ENCODE results near the gene ZYG11A. TPM values are rescaled to one million over a fixed set of nuclear protein-coding genes. Genes with fewer than 3 reads are reported as not detected.

ZYG11A gene
- total RNA-seq, 5 donors from 2014 or later (not counting 1 experiment from before 2014, with no cell fraction given): 0.09 to 0.15 (median 0.09) TPM

- H3K27me3 Mint-ChIP-seq: no peaks in the 10 kb centered on the region
- H3K27ac Mint-ChIP-seq: no peak overlapping the region
- CTCF ChIA-PET: no interaction called here
- no peak overlapping the region for H3K4me3 Mint-ChIP-seq
- no peaks in the 10 kb centered on the region for H3K9me3 ChIP-seq
- H3K36me3 ChIP-seq (ENCODE audit: control insufficient read depth in 2 of 2, extremely low read depth in 1 of 2, insufficient read depth in 1 of 2, low read length in 1 of 2): no peaks in the 10 kb centered on the region
- DNase-seq: no peak
- no peaks in the 10 kb centered on the region for H3K36me3 Mint-ChIP-seq
- no peak for ATAC-seq (replicated peaks in 1 of 4)
- H3K9me3 Mint-ChIP-seq: peaks cover 0 to under 1% (median 0%) of the 10 kb centered on the region in 3 donors
- no peaks in the 10 kb centered on the region for H3K4me1 ChIP-seq (ENCODE audit: control insufficient read depth in 1 of 2, extremely low read depth in 1 of 2, insufficient read depth in 2 of 2, low read length in 2 of 2)
- no CpG with 5 or more reads among the region's 4 CpGs for WGBS (ENCODE audit: insufficient coverage)
- no peaks in the 10 kb centered on the region for H3K4me1 Mint-ChIP-seq
- POLR2A ChIA-PET: interaction anchor here in 1 of 2 donors (0.7 kb wide), 1 partner anchor 408 kb away, joined by 3 read pairs; no protein-coding TSS in a partner anchor
- no peak overlapping the region for H3K4me3 ChIP-seq (ENCODE audit: control insufficient read depth in 1 of 2, extremely low read depth in 1 of 2, low read length in 1 of 2)
- no peaks in the 10 kb centered on the region for H3K27me3 ChIP-seq (replicated peaks in 1 of 2; ENCODE audit: control insufficient read depth in 2 of 2, extremely low read depth in 1 of 2, insufficient read depth in 2 of 2, low read length in 1 of 2)
- no peak overlapping the region for H3K27ac ChIP-seq (ENCODE audit: low read length)
Observed at GRCh38 chr1:52887483-52887882, 44.9 kb downstream of the ZYG11A start.

GRCh38 chr1:52892424-52893215, 50.1 kb downstream of the ZYG11A start:
- H3K4me1 Mint-ChIP-seq: no peaks in the 10 kb centered on the region
- H3K27me3 Mint-ChIP-seq: no peaks in the 10 kb centered on the region
- ChIA-PET POLR2A (no interaction called here), CTCF (interaction anchor here in 1 of 2 donors (0.7 kb wide), 1 partner anchor 1164 kb away, joined by 4 read pairs; no protein-coding TSS in a partner anchor)
- H3K9me3 ChIP-seq: no peaks in the 10 kb centered on the region
- peaks cover 20% of the 10 kb centered on the region for H3K36me3 Mint-ChIP-seq
- no peaks in the 10 kb centered on the region for H3K27me3 ChIP-seq (replicated peaks in 1 of 2; ENCODE audit: control insufficient read depth in 2 of 2, extremely low read depth in 1 of 2, insufficient read depth in 2 of 2, low read length in 1 of 2)
- no peak overlapping the region for H3K27ac Mint-ChIP-seq
- H3K4me3 ChIP-seq (ENCODE audit: control insufficient read depth in 1 of 2, extremely low read depth in 1 of 2, low read length in 1 of 2): no peak overlapping the region
- peaks cover 0 to 13% of the 10 kb centered on the region in 2 donors for H3K36me3 ChIP-seq (ENCODE audit: control insufficient read depth in 2 of 2, extremely low read depth in 1 of 2, insufficient read depth in 1 of 2, low read length in 1 of 2)
- H3K4me3 Mint-ChIP-seq: no peak overlapping the region
- WGBS (ENCODE audit: insufficient coverage): 95% methylated on average over 4 of the region's 5 CpGs
- H3K27ac ChIP-seq (ENCODE audit: low read length): no peak overlapping the region
- DNase-seq: no peak
- H3K4me1 ChIP-seq (ENCODE audit: control insufficient read depth in 1 of 2, extremely low read depth in 1 of 2, insufficient read depth in 2 of 2, low read length in 2 of 2): no peaks in the 10 kb centered on the region
- ATAC-seq (replicated peaks in 1 of 4): no peak
- H3K9me3 Mint-ChIP-seq: no peaks in the 10 kb centered on the region

- ChIA-PET CTCF (no interaction called here), POLR2A (no interaction called here)
- no peaks in the 10 kb centered on the region for H3K9me3 Mint-ChIP-seq
- no peaks in the 10 kb centered on the region for H3K27me3 ChIP-seq (replicated peaks in 1 of 2; ENCODE audit: control insufficient read depth in 2 of 2, extremely low read depth in 1 of 2, insufficient read depth in 2 of 2, low read length in 1 of 2)
- no peaks in the 10 kb centered on the region for H3K4me1 ChIP-seq (ENCODE audit: control insufficient read depth in 1 of 2, extremely low read depth in 1 of 2, insufficient read depth in 2 of 2, low read length in 2 of 2)
- H3K27ac Mint-ChIP-seq: no peak overlapping the region
- H3K36me3 ChIP-seq (ENCODE audit: control insufficient read depth in 2 of 2, extremely low read depth in 1 of 2, insufficient read depth in 1 of 2, low read length in 1 of 2): peaks cover 2 to 19% of the 10 kb centered on the region in 2 donors
- ATAC-seq (replicated peaks in 1 of 4) (no peak), DNase-seq (no peak)
- H3K4me1 Mint-ChIP-seq: no peaks in the 10 kb centered on the region
- no peak overlapping the region for H3K4me3 Mint-ChIP-seq
- no peaks in the 10 kb centered on the region for H3K9me3 ChIP-seq
- no peak overlapping the region for H3K27ac ChIP-seq (ENCODE audit: low read length)
- no peak overlapping the region for H3K4me3 ChIP-seq (ENCODE audit: control insufficient read depth in 1 of 2, extremely low read depth in 1 of 2, low read length in 1 of 2)
- peaks cover 28% of the 10 kb centered on the region for H3K36me3 Mint-ChIP-seq
- WGBS (ENCODE audit: insufficient coverage): no CpG with 5 or more reads among the region's 4 CpGs
- H3K27me3 Mint-ChIP-seq: no peaks in the 10 kb centered on the region
Observed at GRCh38 chr1:52899445-52899894, 56.9 kb downstream of the ZYG11A start.

DNA sequence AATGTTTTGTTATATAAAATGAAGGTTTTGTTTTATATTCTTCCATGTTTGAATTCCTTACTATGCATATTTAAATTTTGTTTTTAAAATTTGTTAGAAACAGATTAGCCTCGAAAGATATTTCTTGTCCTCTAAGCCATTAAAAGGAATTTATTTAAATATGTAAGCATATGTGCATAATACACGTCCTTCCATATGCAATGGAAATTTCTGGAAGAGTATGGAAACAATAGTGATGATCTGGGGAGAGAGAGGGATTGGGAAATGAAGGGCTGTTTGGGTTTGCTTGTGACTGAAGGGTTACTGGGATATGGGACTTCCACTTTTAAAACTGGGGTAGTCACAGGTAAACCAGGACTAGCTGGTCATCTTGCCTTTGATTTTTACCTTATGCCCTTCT, 57.8 kb downstream of the ZYG11A start:
- Mint-ChIP-seq H3K27ac (no peak overlapping the region), H3K4me3 (no peak overlapping the region), H3K4me1 (peaks cover 0 to 2% (median 0%) of the 10 kb centered on the region in 3 donors), H3K27me3 (no peaks in the 10 kb centered on the region), H3K9me3 (no peaks in the 10 kb centered on the region), H3K36me3 (peaks cover 20% of the 10 kb centered on the region)
- DNase-seq (no peak), ATAC-seq (replicated peaks in 1 of 4) (no peak)
- CTCF ChIA-PET: interaction anchor here in 1 of 2 donors (1.1 kb wide), 1 partner anchor 21 kb away, joined by 3 read pairs; the partner anchor contains the start of gene ECHDC2
- Histone ChIP-seq H3K27me3 (replicated peaks in 1 of 2; ENCODE audit: control insufficient read depth in 2 of 2, extremely low read depth in 1 of 2, insufficient read depth in 2 of 2, low read length in 1 of 2) (no peaks in the 10 kb centered on the region), H3K4me3 (ENCODE audit: control insufficient read depth in 1 of 2, extremely low read depth in 1 of 2, low read length in 1 of 2) (no peak overlapping the region), H3K36me3 (ENCODE audit: control insufficient read depth in 2 of 2, extremely low read depth in 1 of 2, insufficient read depth in 1 of 2, low read length in 1 of 2) (peaks cover 3 to 16% of the 10 kb centered on the region in 2 donors), H3K9me3 (no peaks in the 10 kb centered on the region), H3K27ac (ENCODE audit: low read length) (no peak overlapping the region), H3K4me1 (ENCODE audit: control insufficient read depth in 1 of 2, extremely low read depth in 1 of 2, insufficient read depth in 2 of 2, low read length in 2 of 2) (peaks cover 0 to 4% of the 10 kb centered on the region in 2 experiments)
- POLR2A ChIA-PET: no interaction called here
- WGBS (ENCODE audit: insufficient coverage): 100% methylated on average over 1 of the region's 2 CpGs

DNA sequence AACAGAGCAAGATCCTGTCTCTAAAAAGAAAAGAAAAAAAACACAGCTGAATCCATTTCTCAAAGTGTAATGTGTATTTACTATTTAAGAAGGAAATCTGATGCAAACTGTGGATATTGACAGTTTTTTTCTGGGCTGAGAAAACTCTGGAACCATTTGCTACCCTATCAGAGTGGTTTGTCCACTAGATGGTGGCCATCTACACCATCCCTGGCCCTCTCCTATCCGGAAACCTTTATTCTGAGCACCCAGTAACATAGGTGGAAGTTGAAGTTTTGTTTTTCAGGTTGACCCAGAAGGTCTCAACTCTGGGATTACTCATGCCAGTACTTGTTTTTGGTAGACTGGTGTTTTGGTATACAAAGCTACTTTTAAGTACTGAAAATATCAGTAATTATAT, 58.8 kb downstream of the ZYG11A start:
- no peak for DNase-seq
- Mint-ChIP-seq H3K27ac (no peak overlapping the region), H3K4me3 (no peak overlapping the region), H3K4me1 (peaks cover 0 to 2% (median 0%) of the 10 kb centered on the region in 3 donors), H3K36me3 (peaks cover 14% of the 10 kb centered on the region), H3K9me3 (no peaks in the 10 kb centered on the region), H3K27me3 (no peaks in the 10 kb centered on the region)
- no peak overlapping the region for H3K27ac ChIP-seq (ENCODE audit: low read length)
- ChIA-PET POLR2A (interaction anchor here in 1 of 2 donors (0.5 kb wide), 1 partner anchor 8 kb away, joined by 4 read pairs; no protein-coding TSS in a partner anchor), CTCF (interaction anchor here in 1 of 2 donors (1.1 kb wide), 1 partner anchor 20 kb away, joined by 3 read pairs; the partner anchor contains the start of gene ECHDC2)
- peaks cover 5 to 14% of the 10 kb centered on the region in 2 donors for H3K36me3 ChIP-seq (ENCODE audit: control insufficient read depth in 2 of 2, extremely low read depth in 1 of 2, insufficient read depth in 1 of 2, low read length in 1 of 2)
- H3K27me3 ChIP-seq (replicated peaks in 1 of 2; ENCODE audit: control insufficient read depth in 2 of 2, extremely low read depth in 1 of 2, insufficient read depth in 2 of 2, low read length in 1 of 2): no peaks in the 10 kb centered on the region
- ATAC-seq (replicated peaks in 1 of 4): no peak
- H3K4me3 ChIP-seq (ENCODE audit: control insufficient read depth in 1 of 2, extremely low read depth in 1 of 2, low read length in 1 of 2): no peak overlapping the region
- H3K9me3 ChIP-seq: no peaks in the 10 kb centered on the region
- peaks cover 0 to 4% of the 10 kb centered on the region in 2 experiments for H3K4me1 ChIP-seq (ENCODE audit: control insufficient read depth in 1 of 2, extremely low read depth in 1 of 2, insufficient read depth in 2 of 2, low read length in 2 of 2)
- WGBS (ENCODE audit: insufficient coverage): no CpG with 5 or more reads among the region's 1 CpG

GRCh38 chr1:52904208-52904926, 61.8 kb downstream of the ZYG11A start:
- no peaks in the 10 kb centered on the region for H3K9me3 Mint-ChIP-seq

More at GRCh38 chr1:52904208-52904926, 61.8 kb downstream of the ZYG11A start:
- ChIA-PET POLR2A (no interaction called here), CTCF (no interaction called here)
- H3K27ac Mint-ChIP-seq: no peak overlapping the region
- no peaks in the 10 kb centered on the region for H3K27me3 Mint-ChIP-seq
- Histone ChIP-seq H3K4me3 (ENCODE audit: control insufficient read depth in 1 of 2, extremely low read depth in 1 of 2, low read length in 1 of 2) (no peak overlapping the region), H3K36me3 (ENCODE audit: control insufficient read depth in 2 of 2, extremely low read depth in 1 of 2, insufficient read depth in 1 of 2, low read length in 1 of 2) (peaks cover 11 to 12% of the 10 kb centered on the region in 2 donors), H3K27me3 (replicated peaks in 1 of 2; ENCODE audit: control insufficient read depth in 2 of 2, extremely low read depth in 1 of 2, insufficient read depth in 2 of 2, low read length in 1 of 2) (no peaks in the 10 kb centered on the region), H3K9me3 (no peaks in the 10 kb centered on the region), H3K4me1 (ENCODE audit: control insufficient read depth in 1 of 2, extremely low read depth in 1 of 2, insufficient read depth in 2 of 2, low read length in 2 of 2) (peaks cover 0 to 4% of the 10 kb centered on the region in 2 experiments), H3K27ac (ENCODE audit: low read length) (no peak overlapping the region)
- ATAC-seq (replicated peaks in 1 of 4) (no peak), DNase-seq (no peak)
- WGBS (ENCODE audit: insufficient coverage): 93% methylated on average over 8 of the region's 13 CpGs
- H3K36me3 Mint-ChIP-seq: peaks cover 11% of the 10 kb centered on the region
- peaks cover 0 to 2% (median 0%) of the 10 kb centered on the region in 3 donors for H3K4me1 Mint-ChIP-seq
- no peak overlapping the region for H3K4me3 Mint-ChIP-seq
